Activated T-helper 1 cell treated with Interleukin-2 at 50 U/mL for 16 hours (primary cell): ENCODE data around the gene ACOT9.
"Not testable (repeated sequence)": the region's sequence is repeated elsewhere in the genome, so short reads cannot be mapped to it uniquely, and the experiment has no call there.

Source experiments
- DNase-seq: peaks from one replicate; pipeline ENCODE4 v3.0.0-alpha.2; 2020; ENCODE audit warnings: low read depth

ACOT9 gene

GRCh38 chrX:23742697-23743622 is at the start of gene ACOT9:
TSS of gene ACOT9 (minus strand) at chrX:23743276. CDS start at chrX:23743144, 132 bp downstream.
- DNase-seq = peak; percentile 49

GRCh38 chrX:23790155-23790497 is 47.0 kb upstream of the ACOT9 start:
- no peak for DNase-seq

- DNase-seq = no peak
Observed at GRCh38 chrX:23789386-23790154, 46.5 kb upstream of the ACOT9 start.

GRCh38 chrX:23788946-23789345 is 45.9 kb upstream of the ACOT9 start:
- no peak for DNase-seq

GRCh38 chrX:23788521-23788920 is 45.4 kb upstream of the ACOT9 start:
- no peak for DNase-seq

GRCh38 chrX:23787745-23788118 is 44.7 kb upstream of the ACOT9 start:
- DNase-seq = no peak

- no peak for DNase-seq
Observed at GRCh38 chrX:23786268-23786815, 43.3 kb upstream of the ACOT9 start.

GRCh38 chrX:23785580-23785979 is 42.5 kb upstream of the ACOT9 start:
- no peak for DNase-seq

- no peak for DNase-seq
Observed at GRCh38 chrX:23784470-23785331, 41.6 kb upstream of the ACOT9 start.

- DNase-seq = no peak
Observed at GRCh38 chrX:23783589-23784469, 40.8 kb upstream of the ACOT9 start.

- DNase-seq = peak; percentile 86
Observed at GRCh38 chrX:23782863-23783588, 40.0 kb upstream of the ACOT9 start, which contains the start of gene SAT1. TSS of gene SAT1 (plus strand) at chrX:23783173. CDS start at chrX:23783352, 179 bp downstream.

GRCh38 chrX:23782455-23782854 is 39.4 kb upstream of the ACOT9 start:
- no peak for DNase-seq

- no peak for DNase-seq
Observed at GRCh38 chrX:23779025-23779424, 35.9 kb upstream of the ACOT9 start.

- no peak for DNase-seq
Observed at GRCh38 chrX:23776363-23776762, 33.3 kb upstream of the ACOT9 start.

GRCh38 chrX:23773601-23774175 is 30.6 kb upstream of the ACOT9 start:
- DNase-seq = peak; percentile 14

- not testable (repeated sequence) for DNase-seq
Observed at GRCh38 chrX:23771086-23771485, 28.0 kb upstream of the ACOT9 start.

- no peak for DNase-seq
Observed at GRCh38 chrX:23770142-23770541, 27.1 kb upstream of the ACOT9 start.

GRCh38 chrX:23766650-23767551 is 23.8 kb upstream of the ACOT9 start:
- no peak for DNase-seq

GRCh38 chrX:23765868-23766267 is 22.8 kb upstream of the ACOT9 start:
- DNase-seq = no peak
